ENCODE results near the gene SYT13.

SYT13 gene

GRCh38 chr11:45305874-45306623 is 19.9 kb upstream of the SYT13 start:
- DNase-seq: no peak

- DNase-seq: no peak
These were observed 18.8 kb upstream of the SYT13 start for GRCh38 chr11:45304992-45305335.

GRCh38 chr11:45304111-45304991 is 18.2 kb upstream of the SYT13 start:
- no peak for DNase-seq

DNA sequence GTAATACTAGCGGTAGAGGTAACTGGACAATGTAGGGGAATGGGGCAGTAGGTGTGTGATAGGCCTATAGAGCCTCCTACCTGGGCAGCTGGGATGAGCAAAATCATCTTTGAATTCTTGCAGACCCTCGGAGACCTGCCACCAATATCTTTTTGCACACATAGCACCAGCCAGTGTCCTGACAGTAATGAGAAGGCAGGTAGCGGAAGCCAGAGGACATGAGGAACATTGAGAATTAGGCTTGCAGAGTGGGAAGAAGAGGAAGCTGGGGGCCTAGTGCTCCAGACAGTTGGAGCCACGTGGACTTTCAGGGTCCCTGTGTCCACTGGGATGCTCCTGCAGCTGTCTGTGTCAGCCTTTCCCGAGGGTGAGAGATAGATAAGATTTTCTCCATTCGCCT is 17.2 kb upstream of the SYT13 start:
- no peak for DNase-seq

- no peak for DNase-seq
These were observed 15.6 kb upstream of the SYT13 start for GRCh38 chr11:45301537-45302246.

GRCh38 chr11:45300715-45301114 is 14.6 kb upstream of the SYT13 start:
- DNase-seq: no peak

GRCh38 chr11:45298718-45299117 is 12.6 kb upstream of the SYT13 start:
- no peak for DNase-seq

- DNase-seq: no peak
These were observed 9.9 kb upstream of the SYT13 start for GRCh38 chr11:45296075-45296474.

DNA sequence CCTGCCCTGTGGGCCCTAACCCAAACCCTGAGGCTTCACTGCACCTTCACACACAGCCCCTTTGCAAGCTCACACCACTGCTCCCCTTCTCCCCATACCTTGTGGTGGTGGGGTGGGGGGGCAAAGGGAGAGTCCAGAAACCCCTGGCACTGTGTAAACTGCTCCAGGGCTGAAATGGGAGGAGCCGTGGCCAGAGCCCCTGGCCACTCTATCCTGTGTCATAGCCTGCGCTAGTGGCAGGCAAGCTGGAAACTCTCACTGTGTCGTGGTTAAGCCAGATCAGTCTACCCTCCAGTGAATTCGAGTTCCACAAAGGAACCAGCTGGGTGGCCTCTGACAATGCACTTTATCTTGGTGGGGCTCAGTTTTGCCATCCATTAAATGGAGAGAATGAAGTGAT is 8.4 kb upstream of the SYT13 start:
- no peak for DNase-seq

DNA sequence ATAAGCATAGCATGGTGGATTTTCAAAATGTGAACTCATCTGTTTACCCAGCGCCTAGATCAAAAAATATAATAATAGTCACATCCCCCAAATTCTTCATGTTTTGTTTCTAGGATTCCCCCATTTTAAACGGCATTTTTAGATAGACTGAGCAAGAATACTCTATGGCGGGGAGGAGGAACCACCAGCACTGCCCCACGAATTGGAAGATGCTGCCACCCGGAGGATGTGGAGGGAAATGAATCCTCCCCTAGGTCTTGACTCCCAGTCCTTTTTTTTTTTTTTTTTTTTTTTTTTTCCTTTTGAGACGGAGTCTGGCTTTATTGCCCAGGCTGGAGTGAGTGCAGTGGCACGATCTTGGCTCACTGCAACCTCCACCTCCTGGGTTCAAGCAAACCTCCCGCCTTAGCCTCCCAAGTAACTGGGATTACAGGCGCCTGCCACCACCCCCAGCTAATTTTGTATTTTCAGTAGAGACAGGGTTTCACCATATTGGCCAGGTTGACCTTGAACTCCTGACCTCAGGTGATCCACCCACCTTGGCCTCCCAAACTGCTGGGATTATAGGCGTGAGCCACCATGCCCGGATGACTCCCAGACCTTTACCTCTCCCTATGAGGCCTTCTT is 7.5 kb upstream of the SYT13 start:
- DNase-seq: peak; percentile 47

DNA sequence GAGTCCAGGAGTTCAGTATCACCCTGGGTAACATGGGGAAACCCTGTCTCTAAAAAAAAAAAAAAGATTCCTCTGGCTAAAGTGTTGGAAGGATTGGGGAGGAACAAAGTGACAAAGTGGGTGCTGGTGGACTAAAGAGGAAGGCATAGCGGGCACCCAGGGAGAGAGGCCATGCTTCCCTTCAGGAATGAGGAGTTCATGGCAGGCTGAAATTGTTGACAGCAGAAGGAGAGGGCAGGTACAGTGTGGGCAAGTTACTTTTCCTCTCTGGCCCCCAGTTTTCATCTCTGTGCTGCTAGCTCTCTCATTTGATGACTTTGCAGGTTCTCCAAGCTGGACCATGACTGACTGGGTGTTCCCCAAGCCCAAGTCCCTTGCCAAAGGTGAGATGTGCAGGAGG is 4.4 kb upstream of the SYT13 start:
- no peak for DNase-seq

DNA sequence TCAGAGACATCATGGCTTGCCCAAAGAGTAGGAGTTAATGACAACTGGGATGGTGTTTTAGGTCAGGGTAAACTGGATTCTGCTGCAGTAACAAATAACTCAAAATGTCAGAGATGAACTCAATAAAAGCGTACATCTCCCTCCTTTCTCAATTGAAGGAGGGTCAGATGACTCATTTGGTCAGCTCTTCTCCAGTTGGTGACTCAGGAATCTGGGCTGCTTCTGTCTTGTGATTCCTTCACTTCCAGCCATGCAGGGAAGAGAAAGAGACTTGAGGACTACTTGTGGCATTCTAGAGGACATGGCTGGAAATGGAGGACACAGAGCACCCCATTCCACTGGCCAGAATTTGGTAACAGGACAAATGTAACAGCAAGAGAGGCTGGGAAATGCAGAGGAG is 3.2 kb upstream of the SYT13 start:
- DNase-seq: no peak

DNA sequence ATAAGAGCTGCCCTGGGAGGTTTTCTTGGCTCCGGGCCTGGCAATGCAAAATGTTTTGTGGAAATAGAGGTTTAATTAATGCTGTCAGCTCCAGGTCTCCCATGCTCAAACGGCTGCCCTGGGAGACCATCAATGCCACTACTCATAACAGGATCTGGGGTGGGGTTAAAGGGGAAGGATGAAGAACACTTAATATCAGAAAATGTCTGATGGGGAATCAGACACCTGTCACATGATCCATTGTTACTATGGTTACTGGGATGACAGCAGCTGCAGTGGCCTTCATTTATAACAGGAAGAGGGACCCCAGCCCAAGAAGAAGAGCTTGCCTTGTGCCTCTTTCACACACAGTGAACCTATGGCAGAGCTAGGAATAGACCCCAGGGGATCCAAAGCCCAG is 2.2 kb upstream of the SYT13 start:
- no peak for DNase-seq

DNA sequence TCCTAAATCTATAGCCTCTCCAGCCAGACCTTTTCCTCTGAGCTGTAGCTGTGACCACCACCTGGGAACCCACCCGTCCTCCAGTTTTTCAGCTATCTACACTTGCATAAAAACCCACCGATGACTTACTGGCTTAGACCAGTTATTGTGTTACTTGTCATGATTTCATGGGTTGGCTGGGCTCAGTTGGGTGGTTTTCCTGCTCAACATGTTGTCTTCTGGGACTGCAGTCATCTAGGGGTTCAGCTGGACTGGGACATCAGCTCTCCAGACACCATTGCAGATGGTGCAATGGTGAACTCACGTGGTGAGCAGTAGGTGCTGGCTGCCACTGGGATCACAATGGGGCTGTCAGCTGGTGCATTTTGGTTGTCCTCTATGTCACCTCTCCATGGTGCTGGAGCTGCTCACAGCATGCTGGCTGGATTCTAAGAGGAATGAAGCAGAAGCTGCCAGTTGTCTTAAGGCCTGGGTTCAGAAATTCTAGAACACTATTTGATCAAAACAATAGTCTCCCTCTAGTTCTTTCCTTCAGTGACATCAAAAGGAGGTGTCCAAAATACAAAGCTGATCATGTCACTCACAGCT is 1.3 kb upstream of the SYT13 start:
- DNase-seq: no peak

DNA sequence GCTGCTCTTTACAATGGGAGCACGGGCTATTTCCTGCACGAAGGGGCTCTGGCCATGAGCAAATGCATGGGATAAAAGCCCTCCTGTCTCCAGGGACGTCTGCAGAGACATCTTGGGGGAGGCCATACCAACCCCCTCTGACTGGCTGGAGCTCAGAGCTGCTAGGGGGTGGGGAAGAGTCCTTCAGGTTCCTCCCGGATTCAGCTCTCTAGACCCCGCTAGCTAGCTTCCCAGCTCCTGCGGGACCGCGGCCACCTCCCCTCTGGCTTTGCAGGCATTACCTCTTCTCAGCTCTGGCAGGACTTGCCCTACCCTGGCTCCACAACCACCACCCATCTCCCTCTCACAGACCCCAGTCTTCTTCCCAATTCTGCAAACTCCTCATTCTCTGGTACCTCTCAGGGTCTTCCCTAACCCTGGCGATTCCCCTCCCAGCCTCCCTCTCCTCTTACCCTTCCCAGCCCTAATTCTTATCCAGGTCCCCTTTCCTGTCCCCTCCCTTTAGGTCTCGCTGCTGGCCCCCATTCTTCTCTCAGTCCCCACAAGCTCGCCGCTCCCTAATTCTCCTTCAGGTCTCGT is 802 bp downstream of the SYT13 start:
- DNase-seq: no peak

DNA sequence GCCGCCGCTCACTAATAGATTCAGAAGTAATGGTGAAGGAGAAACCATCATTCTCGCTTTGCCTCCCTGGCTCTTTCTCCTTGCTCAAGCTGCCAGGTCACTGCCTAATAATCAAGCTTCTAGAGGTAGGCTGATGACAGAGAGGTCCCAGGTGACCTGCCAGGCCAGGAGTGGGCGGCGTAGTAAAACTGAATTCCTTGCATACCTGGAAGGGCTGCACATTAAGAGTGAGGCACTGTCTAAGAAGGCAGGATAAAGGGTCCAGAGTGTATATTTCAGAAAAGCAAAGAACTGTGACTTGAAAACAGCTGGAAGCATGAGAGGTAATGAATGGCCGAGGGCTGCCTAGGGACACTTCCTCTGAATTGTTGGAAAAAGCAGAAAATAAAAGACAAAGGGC is 4.1 kb downstream of the SYT13 start:
- DNase-seq: no peak

GRCh38 chr11:45280449-45280848 is 5.7 kb downstream of the SYT13 start:
- peak; percentile 73 for DNase-seq

DNA sequence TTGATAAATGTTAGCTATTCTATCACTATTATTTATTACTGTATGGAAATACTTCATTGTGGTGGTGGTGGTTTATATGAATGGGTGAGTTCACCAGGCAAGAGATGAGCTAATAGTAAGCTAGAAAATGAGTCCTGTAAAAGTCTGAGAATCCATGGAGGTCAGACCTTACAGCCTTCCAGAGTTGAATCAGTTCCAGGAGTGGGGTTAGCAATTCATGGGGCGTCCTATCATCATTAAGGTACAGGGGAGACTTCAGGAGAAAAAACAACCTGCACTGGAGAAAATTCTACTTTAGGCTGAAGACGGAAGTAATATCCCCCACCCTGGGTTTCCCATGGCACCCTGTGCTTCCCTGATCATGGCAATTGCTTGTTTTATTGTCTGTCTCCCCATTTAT is 6.5 kb downstream of the SYT13 start:
- no peak for DNase-seq

- DNase-seq: no peak
These were observed 7.4 kb downstream of the SYT13 start for GRCh38 chr11:45278714-45279113.

GRCh38 chr11:45275828-45276227 is 10.3 kb downstream of the SYT13 start:
- DNase-seq: no peak

DNA sequence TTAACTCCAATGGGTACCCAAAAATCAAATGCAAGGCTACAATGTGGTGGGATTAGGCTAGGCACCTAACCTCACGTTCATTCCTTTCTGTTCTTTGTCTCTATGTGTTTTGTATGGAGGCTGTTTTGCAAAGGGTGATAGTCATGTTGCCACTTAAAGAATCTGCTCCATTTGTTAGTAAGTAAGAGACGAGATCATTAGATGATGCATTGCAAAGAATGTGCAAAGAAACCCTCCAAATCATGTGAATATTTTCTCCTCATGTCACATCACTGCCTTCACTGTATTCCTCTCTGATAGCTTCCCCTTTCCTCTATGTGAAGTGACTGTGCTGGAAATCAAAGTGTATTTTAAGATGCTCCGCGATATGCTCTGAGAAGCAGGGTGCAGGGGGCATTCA is 11.9 kb downstream of the SYT13 start:
- DNase-seq: no peak

- DNase-seq: no peak
These were observed 12.6 kb downstream of the SYT13 start for GRCh38 chr11:45273509-45273908.

- DNase-seq: no peak
These were observed 13.4 kb downstream of the SYT13 start for GRCh38 chr11:45272701-45273100.
